ENCODE data around the gene CDK17.

- TF ChIP-seq CTCF (IDR thresholded peaks at IDR 0.05) (no peak), POLR2A (IDR thresholded peaks at IDR 0.05) (no peak)
Observed at GRCh38 chr12:96310067-96310466, 90.2 kb downstream of the CDK17 start.

Data from thyroid gland (tissue), 4 donors.